ENCODE results near the gene GLIS1. TPM values are rescaled to one million over a fixed set of nuclear protein-coding genes. Genes with fewer than 3 reads are reported as not detected.

GLIS1 gene
- total and polyA plus RNA-seq, 4 donors = 0.50 to 3.8 (median 1.4) TPM

- no peak for DNase-seq (ENCODE audit: low read depth in 4 of 6, low spot score in 6 of 6)
- H3K4me1 ChIP-seq (ENCODE audit: control insufficient read depth, insufficient read depth, low read length) = peaks cover 41% of the 10 kb centered on the region
- 96% methylated on average over 5 of the region's 7 CpGs for WGBS (ENCODE audit: insufficient coverage)
- H3K9me3 ChIP-seq (ENCODE audit: control insufficient read depth, insufficient read depth, low read length) = no peaks in the 10 kb centered on the region
- no peaks in the 10 kb centered on the region for H3K27me3 ChIP-seq (ENCODE audit: control insufficient read depth, insufficient read depth, low read length)
- no peak overlapping the region for H3K4me3 ChIP-seq (ENCODE audit: low read depth, low read length)
- H3K27ac ChIP-seq (ENCODE audit: low read depth, low read length) = no peak overlapping the region
- H3K36me3 ChIP-seq (ENCODE audit: control insufficient read depth, insufficient read depth, low read length) = peaks cover 26% of the 10 kb centered on the region
These were observed 143.1 kb downstream of the GLIS1 start for GRCh38 chr1:53595906-53596305.

GRCh38 chr1:53594391-53595180, 144.4 kb downstream of the GLIS1 start:
- H3K9me3 ChIP-seq (ENCODE audit: control insufficient read depth, insufficient read depth, low read length) = no peaks in the 10 kb centered on the region
- H3K4me3 ChIP-seq (ENCODE audit: low read depth, low read length) = no peak overlapping the region
- peaks cover 26% of the 10 kb centered on the region for H3K36me3 ChIP-seq (ENCODE audit: control insufficient read depth, insufficient read depth, low read length)
- WGBS (ENCODE audit: insufficient coverage) = 93% methylated on average over 23 of the region's 31 CpGs
- DNase-seq (ENCODE audit: low read depth in 4 of 6, low spot score in 6 of 6) = no peak
- H3K4me1 ChIP-seq (ENCODE audit: control insufficient read depth, insufficient read depth, low read length) = peaks cover 49% of the 10 kb centered on the region
- no peaks in the 10 kb centered on the region for H3K27me3 ChIP-seq (ENCODE audit: control insufficient read depth, insufficient read depth, low read length)
- H3K27ac ChIP-seq (ENCODE audit: low read depth, low read length) = no peak overlapping the region

- 46% methylated on average over 24 of the region's 27 CpGs for WGBS (ENCODE audit: insufficient coverage)
- Histone ChIP-seq H3K9me3 (ENCODE audit: control insufficient read depth, insufficient read depth, low read length) (no peaks in the 10 kb centered on the region), H3K4me1 (ENCODE audit: control insufficient read depth, insufficient read depth, low read length) (peaks cover 54% of the 10 kb centered on the region), H3K27me3 (ENCODE audit: control insufficient read depth, insufficient read depth, low read length) (no peaks in the 10 kb centered on the region), H3K4me3 (ENCODE audit: low read depth, low read length) (no peak overlapping the region), H3K36me3 (ENCODE audit: control insufficient read depth, insufficient read depth, low read length) (peaks cover 26% of the 10 kb centered on the region), H3K27ac (ENCODE audit: low read depth, low read length) (no peak overlapping the region)
- peak in 2 of 6 donors; percentile 38 to 84 for DNase-seq (ENCODE audit: low read depth in 4 of 6, low spot score in 6 of 6)
These were observed 145.1 kb downstream of the GLIS1 start for GRCh38 chr1:53593758-53594380.

- peaks cover 26% of the 10 kb centered on the region for H3K36me3 ChIP-seq (ENCODE audit: control insufficient read depth, insufficient read depth, low read length)
- H3K4me1 ChIP-seq (ENCODE audit: control insufficient read depth, insufficient read depth, low read length) = peaks cover 54% of the 10 kb centered on the region
- no peaks in the 10 kb centered on the region for H3K9me3 ChIP-seq (ENCODE audit: control insufficient read depth, insufficient read depth, low read length)
- H3K27ac ChIP-seq (ENCODE audit: low read depth, low read length) = no peak overlapping the region
- H3K4me3 ChIP-seq (ENCODE audit: low read depth, low read length) = no peak overlapping the region
- no peaks in the 10 kb centered on the region for H3K27me3 ChIP-seq (ENCODE audit: control insufficient read depth, insufficient read depth, low read length)
- DNase-seq (ENCODE audit: low read depth in 4 of 6, low spot score in 6 of 6) = no peak
- WGBS (ENCODE audit: insufficient coverage) = 93% methylated on average over 14 of the region's 14 CpGs
These were observed 145.8 kb downstream of the GLIS1 start for GRCh38 chr1:53592985-53593757.

GRCh38 chr1:53592521-53592982, 146.4 kb downstream of the GLIS1 start:
- WGBS (ENCODE audit: insufficient coverage) = 55% methylated on average over 6 of the region's 6 CpGs
- Histone ChIP-seq H3K4me3 (ENCODE audit: low read depth, low read length) (no peak overlapping the region), H3K36me3 (ENCODE audit: control insufficient read depth, insufficient read depth, low read length) (peaks cover 26% of the 10 kb centered on the region), H3K27me3 (ENCODE audit: control insufficient read depth, insufficient read depth, low read length) (no peaks in the 10 kb centered on the region), H3K4me1 (ENCODE audit: control insufficient read depth, insufficient read depth, low read length) (peaks cover 54% of the 10 kb centered on the region), H3K9me3 (ENCODE audit: control insufficient read depth, insufficient read depth, low read length) (no peaks in the 10 kb centered on the region), H3K27ac (ENCODE audit: low read depth, low read length) (no peak overlapping the region)
- peak in 2 of 6 donors; percentile 41 to 43 for DNase-seq (ENCODE audit: low read depth in 4 of 6, low spot score in 6 of 6)

GRCh38 chr1:53591924-53592323, 147.0 kb downstream of the GLIS1 start:
- no peak for DNase-seq (ENCODE audit: low read depth in 4 of 6, low spot score in 6 of 6)
- Histone ChIP-seq H3K27ac (ENCODE audit: low read depth, low read length) (no peak overlapping the region), H3K36me3 (ENCODE audit: control insufficient read depth, insufficient read depth, low read length) (peaks cover 26% of the 10 kb centered on the region), H3K27me3 (ENCODE audit: control insufficient read depth, insufficient read depth, low read length) (no peaks in the 10 kb centered on the region), H3K9me3 (ENCODE audit: control insufficient read depth, insufficient read depth, low read length) (no peaks in the 10 kb centered on the region), H3K4me3 (ENCODE audit: low read depth, low read length) (no peak overlapping the region), H3K4me1 (ENCODE audit: control insufficient read depth, insufficient read depth, low read length) (peaks cover 51% of the 10 kb centered on the region)
- WGBS (ENCODE audit: insufficient coverage) = 93% methylated on average over 4 of the region's 4 CpGs

GRCh38 chr1:53590531-53591515, 148.1 kb downstream of the GLIS1 start:
- H3K4me1 ChIP-seq (ENCODE audit: control insufficient read depth, insufficient read depth, low read length) = peaks cover 46% of the 10 kb centered on the region
- 64% methylated on average over 18 of the region's 20 CpGs for WGBS (ENCODE audit: insufficient coverage)
- DNase-seq (ENCODE audit: low read depth in 4 of 6, low spot score in 6 of 6) = peak in 2 of 6 donors; percentile 49 to 91

GRCh38 chr1:53590104-53590503, 148.9 kb downstream of the GLIS1 start:
- no peak overlapping the region for H3K4me3 ChIP-seq (ENCODE audit: low read depth, low read length)
- 80% methylated on average over 3 of the region's 4 CpGs for WGBS (ENCODE audit: insufficient coverage)
- no peaks in the 10 kb centered on the region for H3K27me3 ChIP-seq (ENCODE audit: control insufficient read depth, insufficient read depth, low read length)
- peak overlapping the region; percentile 58 for H3K27ac ChIP-seq (ENCODE audit: low read depth, low read length)
- H3K4me1 ChIP-seq (ENCODE audit: control insufficient read depth, insufficient read depth, low read length) = peaks cover 46% of the 10 kb centered on the region
- H3K9me3 ChIP-seq (ENCODE audit: control insufficient read depth, insufficient read depth, low read length) = no peaks in the 10 kb centered on the region
- H3K36me3 ChIP-seq (ENCODE audit: control insufficient read depth, insufficient read depth, low read length) = peaks cover 18% of the 10 kb centered on the region
- DNase-seq (ENCODE audit: low read depth in 4 of 6, low spot score in 6 of 6) = no peak

More at GRCh38 chr1:53590531-53591515, 148.1 kb downstream of the GLIS1 start:
- Histone ChIP-seq H3K27me3 (ENCODE audit: control insufficient read depth, insufficient read depth, low read length) (no peaks in the 10 kb centered on the region), H3K27ac (ENCODE audit: low read depth, low read length) (peak overlapping the region; percentile 58), H3K9me3 (ENCODE audit: control insufficient read depth, insufficient read depth, low read length) (no peaks in the 10 kb centered on the region), H3K36me3 (ENCODE audit: control insufficient read depth, insufficient read depth, low read length) (peaks cover 23% of the 10 kb centered on the region), H3K4me3 (ENCODE audit: low read depth, low read length) (no peak overlapping the region)
